ENCODE measurements around the gene CHST13. TPM values are rescaled to one million over a fixed set of nuclear protein-coding genes. Genes with fewer than 3 reads are reported as not detected.

CHST13 gene
- total RNA-seq, 2 experiments from 2014 or later = not detected

GRCh38 chr3:126544596-126545281, 20.8 kb downstream of the CHST13 start:
- H3K4me1 Mint-ChIP-seq (ENCODE audit: low read depth) = no peaks in the 10 kb centered on the region
- CTCF ChIA-PET = no interaction called here
- no peak overlapping the region for H3K4me3 Mint-ChIP-seq
- no peaks in the 10 kb centered on the region for H3K36me3 Mint-ChIP-seq (ENCODE audit: low read depth)
- no peak overlapping the region for H3K27ac Mint-ChIP-seq
- intact Hi-C loops (cut with micrococcal nuclease) = no loop called here
- no peak for DNase-seq
- no peaks in the 10 kb centered on the region for H3K9me3 Mint-ChIP-seq
- H3K27me3 Mint-ChIP-seq (ENCODE audit: low read depth) = peaks cover 3% of the 10 kb centered on the region

GRCh38 chr3:126545544-126545943, 21.6 kb downstream of the CHST13 start:
- intact Hi-C loops (cut with micrococcal nuclease) = no loop called here
- Mint-ChIP-seq H3K4me3 (no peak overlapping the region), H3K4me1 (ENCODE audit: low read depth) (no peaks in the 10 kb centered on the region), H3K9me3 (no peaks in the 10 kb centered on the region), H3K27me3 (ENCODE audit: low read depth) (no peaks in the 10 kb centered on the region), H3K36me3 (ENCODE audit: low read depth) (no peaks in the 10 kb centered on the region), H3K27ac (no peak overlapping the region)
- CTCF ChIA-PET = no interaction called here
- no peak for DNase-seq

GRCh38 chr3:126546013-126546412, 22.1 kb downstream of the CHST13 start:
- CTCF ChIA-PET = no interaction called here
- H3K27ac Mint-ChIP-seq = no peak overlapping the region
- H3K9me3 Mint-ChIP-seq = no peaks in the 10 kb centered on the region
- H3K27me3 Mint-ChIP-seq (ENCODE audit: low read depth) = no peaks in the 10 kb centered on the region
- no peak for DNase-seq
- no peaks in the 10 kb centered on the region for H3K36me3 Mint-ChIP-seq (ENCODE audit: low read depth)
- intact Hi-C loops (cut with micrococcal nuclease) = no loop called here
- no peak overlapping the region for H3K4me3 Mint-ChIP-seq
- H3K4me1 Mint-ChIP-seq (ENCODE audit: low read depth) = no peaks in the 10 kb centered on the region

GRCh38 chr3:126546549-126547239, 22.7 kb downstream of the CHST13 start:
- Mint-ChIP-seq H3K36me3 (ENCODE audit: low read depth) (no peaks in the 10 kb centered on the region), H3K4me1 (ENCODE audit: low read depth) (no peaks in the 10 kb centered on the region), H3K4me3 (no peak overlapping the region), H3K9me3 (no peaks in the 10 kb centered on the region), H3K27me3 (ENCODE audit: low read depth) (no peaks in the 10 kb centered on the region), H3K27ac (no peak overlapping the region)
- no peak for DNase-seq
- intact Hi-C loops (cut with micrococcal nuclease) = no loop called here
- CTCF ChIA-PET = interaction anchor here (0.7 kb wide), 1 partner anchor 13 kb away, joined by 3 read pairs; no protein-coding TSS in a partner anchor

- Mint-ChIP-seq H3K4me1 (ENCODE audit: low read depth) (no peaks in the 10 kb centered on the region), H3K27ac (no peak overlapping the region)
Observed at GRCh38 chr3:126547721-126548120, 23.8 kb downstream of the CHST13 start.

GRCh38 chr3:126548556-126549466, 24.9 kb downstream of the CHST13 start:
- H3K4me1 Mint-ChIP-seq (ENCODE audit: low read depth) = no peaks in the 10 kb centered on the region
- no peak overlapping the region for H3K4me3 Mint-ChIP-seq
- H3K36me3 Mint-ChIP-seq (ENCODE audit: low read depth) = no peaks in the 10 kb centered on the region
- H3K27ac Mint-ChIP-seq = no peak overlapping the region
- H3K27me3 Mint-ChIP-seq (ENCODE audit: low read depth) = no peaks in the 10 kb centered on the region
- CTCF ChIA-PET = no interaction called here
- DNase-seq = no peak
- intact Hi-C loops (cut with micrococcal nuclease) = no loop called here
- H3K9me3 Mint-ChIP-seq = no peaks in the 10 kb centered on the region

More at GRCh38 chr3:126547721-126548120, 23.8 kb downstream of the CHST13 start:
- no peaks in the 10 kb centered on the region for H3K9me3 Mint-ChIP-seq
- no peak overlapping the region for H3K4me3 Mint-ChIP-seq
- no peaks in the 10 kb centered on the region for H3K36me3 Mint-ChIP-seq (ENCODE audit: low read depth)
- DNase-seq = no peak
- CTCF ChIA-PET = interaction anchor here (0.7 kb wide), 2 partner anchors 14 to 823 kb away, joined by 3 to 4 read pairs; no protein-coding TSS in a partner anchor
- intact Hi-C loops (cut with micrococcal nuclease) = no loop called here
- H3K27me3 Mint-ChIP-seq (ENCODE audit: low read depth) = no peaks in the 10 kb centered on the region

GRCh38 chr3:126549861-126550487, 26.0 kb downstream of the CHST13 start:
- intact Hi-C loops (cut with micrococcal nuclease) = no loop called here
- no peak for DNase-seq
- Mint-ChIP-seq H3K4me3 (no peak overlapping the region), H3K27me3 (ENCODE audit: low read depth) (no peaks in the 10 kb centered on the region), H3K27ac (no peak overlapping the region), H3K9me3 (no peaks in the 10 kb centered on the region), H3K36me3 (ENCODE audit: low read depth) (no peaks in the 10 kb centered on the region), H3K4me1 (ENCODE audit: low read depth) (no peaks in the 10 kb centered on the region)
- CTCF ChIA-PET = no interaction called here

- Mint-ChIP-seq H3K27ac (no peak overlapping the region), H3K4me3 (no peak overlapping the region), H3K9me3 (no peaks in the 10 kb centered on the region), H3K27me3 (ENCODE audit: low read depth) (no peaks in the 10 kb centered on the region), H3K4me1 (ENCODE audit: low read depth) (no peaks in the 10 kb centered on the region), H3K36me3 (ENCODE audit: low read depth) (no peaks in the 10 kb centered on the region)
- CTCF ChIA-PET = no interaction called here
- intact Hi-C loops (cut with micrococcal nuclease) = no loop called here
- DNase-seq = no peak
Observed at GRCh38 chr3:126550488-126551051, 26.6 kb downstream of the CHST13 start.

DNA sequence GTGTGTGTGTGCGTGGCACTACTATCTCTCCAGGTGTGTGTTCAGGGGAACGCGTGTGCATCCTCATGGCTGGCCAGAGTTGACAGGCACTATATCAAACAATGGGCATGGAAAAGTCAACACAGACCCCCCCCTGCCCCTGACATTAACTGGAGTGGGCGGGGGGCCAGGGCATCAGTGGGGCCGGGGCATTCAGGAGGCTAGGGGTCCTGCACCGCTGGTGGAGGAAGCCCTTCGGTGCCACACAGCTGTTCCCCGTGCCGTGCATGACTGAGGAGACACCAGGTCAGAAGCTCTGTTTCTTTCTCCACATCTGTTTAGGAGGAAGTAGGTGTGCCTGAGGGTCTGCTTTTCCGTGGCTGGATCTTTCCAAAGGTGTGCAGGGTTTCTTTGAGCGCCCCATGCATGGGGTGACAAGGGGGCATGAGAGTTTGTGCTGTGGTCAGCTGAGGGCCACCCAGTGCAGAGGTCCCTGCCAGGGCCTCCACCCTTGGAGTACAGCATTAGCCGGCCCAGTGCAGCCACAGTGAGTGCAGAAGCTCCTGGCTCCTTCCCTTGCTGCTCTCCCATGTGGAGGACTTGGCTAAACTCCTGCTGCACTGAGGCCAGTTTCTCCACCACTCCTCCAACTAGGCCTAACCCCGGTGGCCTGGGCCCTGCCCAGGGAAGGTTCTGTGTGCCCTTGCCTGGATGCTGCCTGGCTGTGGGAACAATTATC, 27.3 kb downstream of the CHST13 start:
- Mint-ChIP-seq H3K27ac (no peak overlapping the region), H3K4me3 (no peak overlapping the region), H3K9me3 (no peaks in the 10 kb centered on the region), H3K4me1 (ENCODE audit: low read depth) (no peaks in the 10 kb centered on the region), H3K27me3 (ENCODE audit: low read depth) (no peaks in the 10 kb centered on the region), H3K36me3 (ENCODE audit: low read depth) (no peaks in the 10 kb centered on the region)
- CTCF ChIA-PET = no interaction called here
- intact Hi-C loops (cut with micrococcal nuclease) = no loop called here
- DNase-seq = no peak

GRCh38 chr3:126551839-126552687, 28.1 kb downstream of the CHST13 start:
- H3K27ac Mint-ChIP-seq = no peak overlapping the region
- no peaks in the 10 kb centered on the region for H3K9me3 Mint-ChIP-seq
- H3K36me3 Mint-ChIP-seq (ENCODE audit: low read depth) = no peaks in the 10 kb centered on the region
- DNase-seq = no peak
- H3K4me3 Mint-ChIP-seq = no peak overlapping the region
- no peaks in the 10 kb centered on the region for H3K27me3 Mint-ChIP-seq (ENCODE audit: low read depth)
- intact Hi-C loops (cut with micrococcal nuclease) = no loop called here
- no peaks in the 10 kb centered on the region for H3K4me1 Mint-ChIP-seq (ENCODE audit: low read depth)
- CTCF ChIA-PET = no interaction called here

- intact Hi-C loops (cut with micrococcal nuclease) = no loop called here
- Mint-ChIP-seq H3K4me1 (ENCODE audit: low read depth) (no peaks in the 10 kb centered on the region), H3K27me3 (ENCODE audit: low read depth) (no peaks in the 10 kb centered on the region), H3K27ac (no peak overlapping the region), H3K4me3 (no peak overlapping the region), H3K36me3 (ENCODE audit: low read depth) (no peaks in the 10 kb centered on the region), H3K9me3 (no peaks in the 10 kb centered on the region)
- DNase-seq = no peak
- CTCF ChIA-PET = no interaction called here
Observed at GRCh38 chr3:126552688-126553283, 28.8 kb downstream of the CHST13 start.

Data from activated naive CD4-positive, alpha-beta T cell treated with anti-CD3 and anti-CD28 coated beads for 36 hours (primary cell).